GM12873 (cell line): ENCODE results near the gene CDH13.

Experiments used
- CTCF ChIP-seq: IDR thresholded peaks from 2 replicates; pipeline ENCODE4 v1.5.1; 2012; ENCODE audit warnings: low read depth, mild to moderate bottlenecking, moderate library complexity, low read length, control low read depth; ENCODE audit not compliant: insufficient read depth; ENCODE audit errors: missing control alignments

The CDH13 gene

GRCh38 chr16:83066011-83066410 lies 439.2 kb downstream of the CDH13 start:
- no peak for TF ChIP-seq CTCF

GRCh38 chr16:83066881-83067280 lies 440.1 kb downstream of the CDH13 start:
- no peak for TF ChIP-seq CTCF

- TF ChIP-seq CTCF: no peak
Observed at GRCh38 chr16:83068686-83069085, 441.9 kb downstream of the CDH13 start.

GRCh38 chr16:83070416-83071209 lies 443.8 kb downstream of the CDH13 start:
- TF ChIP-seq CTCF: no peak

- no peak for TF ChIP-seq CTCF
Observed at GRCh38 chr16:83075956-83076355, 449.2 kb downstream of the CDH13 start.

- TF ChIP-seq CTCF: no peak
Observed at GRCh38 chr16:83083361-83083760, 456.6 kb downstream of the CDH13 start.

GRCh38 chr16:83085660-83086059 lies 458.9 kb downstream of the CDH13 start:
- no peak for TF ChIP-seq CTCF
